ENCODE results near the gene CIT. TPM values are rescaled to one million over a fixed set of nuclear protein-coding genes. Genes with fewer than 3 reads are reported as not detected.

Gene CIT
- total and polyA plus RNA-seq, 8 donors, result 0.38 to 2.7 (median 0.84) TPM

DNA sequence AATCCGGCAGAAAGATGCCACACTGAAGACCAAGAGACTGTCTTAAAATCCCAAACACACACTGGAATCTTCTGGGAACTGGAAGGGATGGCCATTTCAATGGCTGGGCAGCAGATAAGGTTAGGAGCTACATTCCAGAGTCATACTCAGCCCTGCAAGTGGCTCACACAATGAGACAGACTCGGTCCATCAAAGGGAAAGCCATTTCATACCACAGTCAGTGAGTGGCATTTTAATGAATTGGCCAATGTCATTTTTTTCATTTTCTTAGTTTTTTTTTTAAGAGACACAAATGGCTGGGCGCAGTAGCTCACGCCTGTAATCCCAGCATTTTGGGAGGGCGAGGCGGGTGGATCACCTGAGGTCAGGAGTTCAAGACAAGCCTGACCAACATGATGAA, 17.9 kb downstream of the CIT start:
- no peak for FAIRE-seq
- WGBS, 2 donors, result 92 to 95% methylated on average over 6 of the region's 6 CpGs

DNA sequence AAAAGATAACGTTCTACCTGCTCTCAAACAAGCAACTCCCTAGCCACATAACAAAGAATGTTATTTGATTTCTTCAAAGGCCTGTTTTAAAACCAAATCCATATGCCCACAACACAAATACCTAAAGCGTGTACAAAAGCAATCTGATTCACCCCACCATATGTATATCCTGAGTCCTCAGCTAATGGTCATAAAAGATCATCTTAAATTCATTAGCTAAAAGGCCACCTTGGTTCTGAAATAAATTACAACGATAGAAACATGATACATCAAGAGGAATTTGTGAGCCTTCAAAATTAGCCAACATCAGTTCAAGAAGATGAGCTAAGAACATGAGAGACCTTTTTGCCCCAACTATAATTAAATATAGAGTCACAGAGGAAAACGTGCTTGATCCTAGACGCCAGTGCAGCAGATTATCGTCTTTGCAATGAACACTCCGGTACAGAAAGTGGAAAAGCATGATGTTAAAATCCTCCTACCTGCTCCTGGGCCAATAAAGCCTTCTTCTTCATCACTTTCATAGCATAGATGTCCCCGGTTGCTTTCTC, 20.0 kb downstream of the CIT start:
- no peaks in the 10 kb centered on the region for H3K9me3 ChIP-seq
- H3K4me1 ChIP-seq, result no peaks in the 10 kb centered on the region
- WGBS, 2 donors, result 83 to 84% methylated on average over 8 of the region's 8 CpGs
- DNase-seq, result no peak
- ATAC-seq, result no peak
- no peaks in the 10 kb centered on the region for H3K36me3 ChIP-seq
- no peak overlapping the region for H3K4me3 ChIP-seq
- H3K27me3 ChIP-seq, result no peaks in the 10 kb centered on the region
- intact Hi-C loops (cut with DNase I), result no loop called here
- no peak for FAIRE-seq
- H3K27ac ChIP-seq, result no peak overlapping the region
- TF ChIP-seq CTCF (IDR thresholded peaks at IDR 0.05), result no peak

More for the DNA sequence above, 17.9 kb downstream of the CIT start:
- H3K4me1 ChIP-seq, result no peaks in the 10 kb centered on the region
- H3K9me3 ChIP-seq, result no peaks in the 10 kb centered on the region
- no peaks in the 10 kb centered on the region for H3K36me3 ChIP-seq
- no peak for TF ChIP-seq CTCF (IDR thresholded peaks at IDR 0.05)
- intact Hi-C loops (cut with DNase I), result no loop called here
- no peak for ATAC-seq
- no peaks in the 10 kb centered on the region for H3K27me3 ChIP-seq
- no peak for DNase-seq
- no peak overlapping the region for H3K4me3 ChIP-seq
- no peak overlapping the region for H3K27ac ChIP-seq

- no peaks in the 10 kb centered on the region for H3K27me3 ChIP-seq
- no peaks in the 10 kb centered on the region for H3K9me3 ChIP-seq
- 96 to 98% methylated on average over 1 of the region's 1 CpG for WGBS, 2 donors
- FAIRE-seq (no peak), DNase-seq (no peak), ATAC-seq (no peak)
- intact Hi-C loops (cut with DNase I), result no loop called here
- H3K4me3 ChIP-seq, result no peak overlapping the region
- no peak overlapping the region for H3K27ac ChIP-seq
- no peaks in the 10 kb centered on the region for H3K36me3 ChIP-seq
- H3K4me1 ChIP-seq, result no peaks in the 10 kb centered on the region
- TF ChIP-seq CTCF (IDR thresholded peaks at IDR 0.05), result no peak
Observed at GRCh38 chr12:119850330-119850729, 26.8 kb downstream of the CIT start.

- intact Hi-C loops (cut with DNase I), result no loop called here
- no peak for TF ChIP-seq CTCF (IDR thresholded peaks at IDR 0.05)
- 83 to 88% methylated on average over 2 of the region's 2 CpGs for WGBS, 2 donors
- Histone ChIP-seq H3K27me3 (no peaks in the 10 kb centered on the region), H3K4me3 (no peak overlapping the region), H3K27ac (no peak overlapping the region), H3K9me3 (no peaks in the 10 kb centered on the region), H3K36me3 (no peaks in the 10 kb centered on the region), H3K4me1 (no peaks in the 10 kb centered on the region)
- FAIRE-seq (no peak), ATAC-seq (no peak), DNase-seq (no peak)
Observed at GRCh38 chr12:119843100-119843499, 34.0 kb downstream of the CIT start.

- no peaks in the 10 kb centered on the region for H3K4me1 ChIP-seq
- intact Hi-C loops (cut with DNase I), result no loop called here
- ATAC-seq (no peak), DNase-seq (no peak), FAIRE-seq (no peak)
- no peaks in the 10 kb centered on the region for H3K27me3 ChIP-seq
- no peak overlapping the region for H3K4me3 ChIP-seq
- no peak for TF ChIP-seq CTCF (IDR thresholded peaks at IDR 0.05)
- no peaks in the 10 kb centered on the region for H3K9me3 ChIP-seq
- H3K27ac ChIP-seq, result no peak overlapping the region
- WGBS, 2 donors, result 94% methylated on average over 1 of the region's 1 CpG
- H3K36me3 ChIP-seq, result no peaks in the 10 kb centered on the region
Observed at GRCh38 chr12:119842380-119842779, 34.7 kb downstream of the CIT start.

Measured in pancreas (tissue), 10 donors.